Heart right ventricle (tissue), 16 donors: Measurements from ENCODE around the gene PF4V1. TPM values are rescaled to one million over a fixed set of nuclear protein-coding genes. Genes with fewer than 3 reads are reported as not detected.

Experiments
- ATAC-seq, 8 donors: fragments of 200-7000 bp; cut with Tn5 transposase; one replicate each; pipeline ENCODE4 v1.9.1; 2020; ENCODE audit warnings: mild to moderate bottlenecking in 8 of 8, moderate library complexity in 8 of 8, moderate number of reproducible peaks in 1 of 8
- DNase-seq, 2 donors: peaks; one replicate each; pipeline ENCODE4 v3.0.0-alpha.2; 2020
- H3K27ac ChIP-seq, 10 donors: fragments of 200-600 bp; sonication (generic) in 2 of 10; one replicate each; pipeline versions ENCODE4 v1.5.0 to v1.8.0; 2020 to 2022; ENCODE audit warnings: mild to moderate bottlenecking in 3 of 10
- H3K27me3 ChIP-seq, 7 donors: fragments of 200-600 bp; one replicate each; pipeline ENCODE4 v1.8.0; 2021 to 2022; ENCODE audit warnings: mild to moderate bottlenecking in 2 of 7
- H3K36me3 ChIP-seq, 9 donors: fragments of 200-600 bp; sonication (generic) in 1 of 9; one replicate each; pipeline versions ENCODE4 v1.5.0 to v1.8.0; 2020 to 2022; ENCODE audit warnings: mild to moderate bottlenecking in 2 of 9
- H3K4me1 ChIP-seq, 9 donors: fragments of 200-600 bp; sonication (generic) in 1 of 9; one replicate each; pipeline versions ENCODE4 v1.5.0 to v1.8.0; 2020 to 2022; ENCODE audit warnings: mild to moderate bottlenecking in 4 of 9
- H3K4me3 ChIP-seq, 10 donors: fragments of 200-600 bp; sonication (generic) in 2 of 10; one replicate each; pipeline versions ENCODE4 v1.5.0 to v1.8.0; 2020 to 2022; ENCODE audit warnings: mild to moderate bottlenecking in 7 of 10, moderate library complexity in 2 of 10
- H3K9me3 ChIP-seq, 11 donors: fragments of 200-600 bp in 10 of 11; sonication (generic) in 2 of 11; one replicate each; pipeline versions ENCODE4 v1.5.0 to v1.8.0; 2013 to 2022; ENCODE audit warnings: mild to moderate bottlenecking in 2 of 11, control low read depth in 1 of 11, moderate library complexity in 1 of 11
- CTCF ChIP-seq, 9 donors: fragments of 200-600 bp; sonication (generic) in 2 of 9; IDR thresholded peaks; one replicate each; pipeline versions ENCODE4 v1.5.0 to v1.8.0; 2021 to 2022; ENCODE audit warnings: antibody characterized with exemption in 9 of 9, mild to moderate bottlenecking in 5 of 9, moderate library complexity in 1 of 9
- WGBS, 2 donors: extraction: QIAGEN DNeasy Blood & Tissue Kit; methylation state at CpG; one replicate each; pipeline ENCODE4 v1.1.7; 2013; ENCODE audit warnings: inconsistent platforms in 1 of 2; 5-methylcytosine and 5-hydroxymethylcytosine counted together
- intact Hi-C, 10 donors: fragments of 100-400 bp; cut with DNase I; formaldehyde crosslinking; loops; one replicate each; pipeline versions ENCODE4 v1.11.1 to v1.14.2; 2022
- polyA plus RNA-seq, 2 donors: library from polyadenylated mRNA; stranded (reverse); fragments of 200-250 nt; gene quantifications; one replicate each; pipeline ENCODE4 v1.2.3, GENCODE V29; 2013
- total RNA-seq, 10 donors: library from RNA; stranded (reverse); fragmentation: NEBNext Ultra II Directional in 3 of 10; extraction: Animal tissue kit (Norgen Biotek cat#: 25700) in 3 of 10; gene quantifications; one replicate each; pipeline versions ENCODE4 v1.2.1 to v1.2.4, GENCODE V29; 2021 to 2023
- donor health status: Arrhythmogenic right ventricular cardiomyopathy.
- donor health status: ischemic (EF 13 %, LVEDD 7.1; RV severe dilation, severe dysfunction).
- donor health status: healthy with polysubstance abuse.
- donor health status: DM: no; HTN: yes; CAD: no.
- donor health status: DM: no; HTN: no; CAD: no.
- donor health status: ischemic (EF 25% LVEDD 6.9; RV normal size, moderate dysfunction).
- donor health status: ischemic (EF 25% LVEDD 5.7; RV mildly dilated, moderate dysfunction).
- donor health status: healthy.
- donor health status: DM: yes; HTN: yes; CAD: no.
- donor health status: Ischemic cardiomyopathy.
- donor health status: ischemic (EF 35%, LVEDD 5.7; RV mildly dilated, moderate dysfunction).
- donor health status: nonischemic (EF 11% LVEDD 7.7; RV severe dilation, severe dysfunction).
- donor health status: DM: yes; HTN: yes; CAD: no.
- donor health status: PGD.
- donor health status: ischemic (EF 29% LVEDD 5.4; RV normal size, mild dysfunction).
- donor health status: nonischemic (EF 23%, LVEDD 6.1; RV moderate dilation, normal function).

Gene PF4V1
- total and polyA plus RNA-seq, 12 donors, result not detected

GRCh38 chr4:73860917-73861316, 7.8 kb downstream of the PF4V1 start:
- no peak for ATAC-seq
- WGBS, 2 donors, result 76 to 83% methylated on average over 3 of the region's 3 CpGs
- H3K27me3 ChIP-seq, result peaks cover 0 to 6% (median 0%) of the 10 kb centered on the region in 7 donors
- peaks cover 0 to 10% (median 0%) of the 10 kb centered on the region in 9 donors for H3K4me1 ChIP-seq
- peaks cover 0 to 5% (median 0%) of the 10 kb centered on the region in 11 donors for H3K9me3 ChIP-seq
- TF ChIP-seq CTCF (IDR thresholded peaks at IDR 0.05), result no peak
- H3K27ac ChIP-seq, result peak overlapping the region in 1 of 10 donors; percentile 60
- H3K4me3 ChIP-seq, result no peak overlapping the region
- intact Hi-C loops, result loop anchor here in 4 of 10 donors (10.0 kb wide), 2 partner anchors 96 to 126 kb away; no protein-coding TSS in a partner anchor
- no peaks in the 10 kb centered on the region for H3K36me3 ChIP-seq
- DNase-seq, result no peak

GRCh38 chr4:73862322-73862721, 9.2 kb downstream of the PF4V1 start:
- Histone ChIP-seq H3K4me3 (no peak overlapping the region), H3K27ac (no peak overlapping the region), H3K4me1 (peaks cover 0 to 10% (median 0%) of the 10 kb centered on the region in 9 donors), H3K27me3 (peaks cover 0 to 9% (median 0%) of the 10 kb centered on the region in 7 donors), H3K9me3 (no peaks in the 10 kb centered on the region), H3K36me3 (no peaks in the 10 kb centered on the region)
- TF ChIP-seq CTCF (IDR thresholded peaks at IDR 0.05), result no peak
- ATAC-seq, result no peak
- 79 to 82% methylated on average over 1 of the region's 1 CpG for WGBS, 2 donors
- intact Hi-C loops, result loop anchor here in 4 of 10 donors (10.0 kb wide), 2 partner anchors 98 to 128 kb away; no protein-coding TSS in a partner anchor
- DNase-seq, result no peak

DNA sequence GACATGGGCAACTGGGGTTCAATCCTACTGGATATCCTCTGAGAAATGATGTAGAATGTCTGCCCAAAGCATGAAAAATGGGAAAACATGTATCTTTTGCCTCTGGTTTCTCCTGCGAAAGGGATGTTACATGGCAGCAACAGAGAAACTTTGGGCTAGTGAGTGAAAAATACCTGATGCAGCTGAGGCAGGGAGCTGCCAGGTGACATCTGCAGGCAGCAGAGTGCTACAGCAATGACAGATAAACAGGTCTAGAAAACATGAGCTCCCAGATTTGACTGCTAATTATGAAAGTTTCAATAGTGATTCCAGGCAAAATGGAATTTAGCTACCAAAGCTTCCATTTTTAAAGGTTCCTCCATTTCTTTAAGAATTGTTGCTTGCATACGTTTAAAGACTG, 11.3 kb downstream of the PF4V1 start:
- Histone ChIP-seq H3K9me3 (no peaks in the 10 kb centered on the region), H3K36me3 (no peaks in the 10 kb centered on the region), H3K4me1 (peaks cover 0 to 13% (median 5%) of the 10 kb centered on the region in 9 donors), H3K4me3 (no peak overlapping the region), H3K27me3 (peaks cover 0 to 19% (median 0%) of the 10 kb centered on the region in 7 donors), H3K27ac (peak overlapping the region in 1 of 10 donors; percentile 20)
- no peak for DNase-seq
- no peak for ATAC-seq
- TF ChIP-seq CTCF (IDR thresholded peaks at IDR 0.05), result peak in 5 of 9 donors; percentile 8 to 33 (median 16)
- WGBS, 2 donors, result 69 to 71% methylated on average over 2 of the region's 2 CpGs
- intact Hi-C loops, result loop anchor here in 4 of 10 donors (10.0 kb wide), 2 partner anchors 100 to 130 kb away; no protein-coding TSS in a partner anchor

DNA sequence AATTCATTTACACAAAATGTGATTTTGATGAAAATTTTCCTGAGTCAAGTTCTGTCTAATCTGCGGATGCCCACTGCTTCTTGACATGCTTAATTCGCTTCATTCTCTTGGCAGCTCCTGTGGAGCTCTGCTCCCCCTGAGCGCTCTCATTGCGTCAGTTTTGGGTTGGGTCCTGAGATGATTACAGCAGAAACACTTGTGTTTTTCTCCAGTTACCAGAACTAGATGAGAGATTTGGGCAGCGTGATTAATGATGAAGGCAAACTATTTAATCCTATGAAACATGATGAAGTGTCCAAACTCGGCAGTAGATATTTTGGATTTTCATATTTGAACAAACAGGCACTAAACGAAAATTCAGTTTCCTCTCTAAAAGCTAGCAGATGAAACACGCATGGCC, 11.9 kb downstream of the PF4V1 start:
- WGBS, 2 donors, result 84 to 91% methylated on average over 8 of the region's 8 CpGs
- TF ChIP-seq CTCF (IDR thresholded peaks at IDR 0.05), result no peak
- no peak overlapping the region for H3K27ac ChIP-seq
- ATAC-seq (no peak), DNase-seq (no peak)
- no peaks in the 10 kb centered on the region for H3K36me3 ChIP-seq
- H3K4me1 ChIP-seq, result peaks cover 0 to 19% (median 11%) of the 10 kb centered on the region in 9 donors
- H3K9me3 ChIP-seq, result no peaks in the 10 kb centered on the region
- intact Hi-C loops, result loop anchor here in 4 of 10 donors (10.0 kb wide), 2 partner anchors 100 to 130 kb away; no protein-coding TSS in a partner anchor
- peaks cover 0 to 19% (median 5%) of the 10 kb centered on the region in 7 donors for H3K27me3 ChIP-seq
- H3K4me3 ChIP-seq, result no peak overlapping the region
